NCI-H526 (cell line): ENCODE measurements around the gene GRIK1.

ENCODE experiments used
- DNase-seq, 2 experiments: peaks; one replicate each; lab custom pipeline; 2025; lab: John Stamatoyannopoulos, UW

The GRIK1 gene

DNA sequence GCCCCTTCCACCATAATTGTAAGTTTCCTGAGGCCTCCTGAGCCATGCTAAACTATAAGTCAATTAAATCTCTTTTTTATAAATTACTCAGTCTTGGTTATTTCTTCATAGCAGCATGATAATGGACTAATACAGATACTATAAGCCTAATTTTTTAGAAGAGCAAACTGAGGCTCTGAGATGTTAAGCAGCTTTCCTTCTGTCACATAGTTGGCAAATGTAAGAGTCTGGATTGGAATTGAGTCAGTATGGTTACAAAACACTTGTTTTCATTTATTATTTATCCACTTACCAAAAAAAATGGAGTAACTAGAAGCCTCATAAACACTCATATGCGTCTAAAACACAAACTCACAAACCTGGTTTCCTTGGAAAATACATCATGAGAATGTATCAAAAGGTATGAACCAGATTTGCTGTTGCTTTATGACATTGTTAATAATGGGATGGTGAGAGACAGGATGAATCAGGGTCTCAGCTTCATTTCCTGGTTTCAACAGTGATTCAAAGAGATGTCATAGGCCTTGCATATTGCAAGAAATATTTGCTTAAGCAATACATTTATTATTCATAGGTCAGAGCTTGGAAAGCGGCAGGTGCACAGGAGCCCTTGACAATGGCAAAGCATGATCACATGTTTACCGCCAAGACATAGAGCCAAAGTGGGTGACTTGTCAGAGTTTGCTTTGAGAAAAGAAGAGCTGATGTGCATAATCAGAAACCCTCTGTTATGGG lies 221.5 kb downstream of the GRIK1 start:
- DNase-seq, result peak; percentile 75 to 78

DNA sequence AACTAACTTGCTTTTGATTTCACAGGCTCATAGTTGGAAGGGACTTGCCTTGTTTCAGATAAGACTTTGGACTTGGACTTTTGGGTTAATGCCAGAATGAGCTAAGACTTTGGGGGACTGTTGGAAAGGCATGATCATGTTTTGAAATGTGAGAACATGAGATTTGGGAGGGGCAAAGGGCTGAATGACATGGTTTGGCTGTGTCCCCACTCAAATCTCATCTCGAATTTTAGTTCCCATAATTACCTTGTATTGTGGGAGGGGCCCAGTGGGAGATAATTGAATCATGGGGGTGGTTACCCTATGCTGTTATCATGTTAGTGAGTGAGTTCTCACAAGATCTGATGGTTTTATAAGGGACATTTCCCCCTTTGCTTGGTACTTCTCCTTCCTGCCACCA lies 222.1 kb downstream of the GRIK1 start:
- DNase-seq, result no peak

DNA sequence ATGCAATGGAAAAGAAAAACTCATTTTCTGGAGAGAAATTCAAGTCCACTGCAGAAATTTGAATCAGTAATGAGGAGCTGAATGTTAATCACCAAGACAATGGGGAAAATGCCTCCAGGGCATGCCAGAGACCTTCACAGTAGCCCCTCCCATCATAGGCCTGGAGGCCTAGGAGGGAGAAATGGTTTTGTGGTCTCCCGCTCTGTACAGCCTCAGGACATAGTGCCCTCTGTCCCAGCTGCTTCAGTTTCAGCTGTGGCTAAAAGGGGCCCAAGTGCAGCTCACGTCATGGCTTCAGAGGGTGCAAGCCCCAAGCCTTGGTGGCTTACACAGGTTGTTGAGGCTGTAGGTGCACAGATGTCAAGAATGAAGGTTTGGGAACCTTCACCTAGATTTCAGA lies 223.0 kb downstream of the GRIK1 start:
- DNase-seq, result no peak

- no peak for DNase-seq
These were observed 224.7 kb downstream of the GRIK1 start for GRCh38 chr21:29715089-29715488.

GRCh38 chr21:29712818-29713217 lies 227.0 kb downstream of the GRIK1 start:
- DNase-seq, result no peak

DNA sequence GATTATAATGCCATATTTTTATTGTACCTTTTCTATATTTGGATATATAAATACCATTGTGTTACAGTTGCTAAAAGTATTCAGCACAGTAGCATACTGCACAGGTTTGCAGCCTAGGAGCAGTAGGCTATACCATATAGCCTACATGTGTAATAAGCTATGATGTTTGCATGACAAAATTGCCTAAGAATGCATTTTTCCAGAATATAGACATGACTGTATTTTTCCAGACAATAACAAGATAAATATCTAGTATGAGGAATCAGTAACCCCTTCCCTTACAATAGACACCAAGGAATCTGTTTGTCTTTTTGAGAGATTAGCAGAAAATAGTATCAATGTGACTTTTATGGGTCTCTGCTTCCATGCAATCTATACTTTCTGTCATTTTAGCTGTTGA lies 228.6 kb downstream of the GRIK1 start:
- DNase-seq, result no peak

GRCh38 chr21:29710498-29710897 lies 229.3 kb downstream of the GRIK1 start:
- no peak for DNase-seq

DNA sequence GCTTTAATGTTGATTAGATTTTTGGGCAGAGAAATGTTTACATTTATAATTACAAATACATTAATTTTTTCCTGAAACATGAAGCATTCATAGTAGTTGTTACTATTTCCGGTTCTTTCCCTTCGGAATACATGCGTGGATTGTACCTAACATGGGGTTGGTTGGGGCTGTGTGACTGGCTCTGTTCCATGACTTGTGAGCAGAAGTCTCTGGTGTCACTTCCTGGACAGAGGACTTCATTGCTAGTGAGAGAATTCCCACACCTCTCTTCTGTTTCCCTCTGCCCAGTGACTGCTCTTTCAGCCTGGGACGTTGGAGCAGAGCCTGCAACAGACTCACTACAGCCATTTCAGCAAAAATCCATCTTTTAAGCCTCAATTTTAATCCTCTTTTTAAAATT lies 231.4 kb downstream of the GRIK1 start:
- DNase-seq, result no peak

DNA sequence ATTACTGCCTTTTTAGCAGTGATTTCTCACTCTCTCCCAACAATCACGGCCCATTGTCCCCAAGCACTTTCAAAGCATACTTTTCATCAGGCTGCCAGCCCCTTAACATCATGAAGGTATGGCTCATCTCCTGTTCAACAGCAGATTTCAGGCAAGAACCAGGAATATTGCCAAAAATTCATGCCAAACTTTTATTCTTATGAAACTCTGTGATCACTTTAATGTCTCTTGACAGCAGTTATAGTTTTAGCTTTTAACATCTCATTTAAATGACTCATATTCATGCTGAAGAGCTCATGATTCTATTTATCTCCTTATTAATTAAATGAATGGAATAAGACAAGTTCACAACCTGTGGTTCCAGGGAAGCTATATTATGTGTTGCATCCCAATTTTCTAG lies 235.1 kb downstream of the GRIK1 start:
- DNase-seq, result no peak

GRCh38 chr21:29701676-29702075 lies 238.1 kb downstream of the GRIK1 start:
- DNase-seq, result no peak

GRCh38 chr21:29697555-29698193 lies 242.1 kb downstream of the GRIK1 start:
- no peak for DNase-seq

DNA sequence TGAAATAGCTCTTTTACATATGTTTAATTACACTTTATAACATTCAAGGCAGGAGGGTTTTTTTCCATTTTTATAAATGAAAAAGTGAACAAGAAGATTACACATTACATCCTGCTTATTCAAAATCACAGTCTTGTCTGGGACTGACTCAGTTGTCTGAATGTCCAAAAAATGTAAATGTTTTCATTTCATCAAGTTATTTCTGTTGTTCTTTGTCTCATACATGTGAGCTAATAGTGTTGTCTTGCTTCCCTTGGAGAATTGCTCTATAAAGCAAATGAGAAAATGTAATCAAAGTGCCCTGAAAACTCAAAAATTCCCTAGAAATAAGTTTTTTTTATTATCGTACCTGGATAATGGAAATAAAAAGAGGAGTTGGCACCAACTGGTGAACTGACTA lies 242.9 kb downstream of the GRIK1 start:
- no peak for DNase-seq

DNA sequence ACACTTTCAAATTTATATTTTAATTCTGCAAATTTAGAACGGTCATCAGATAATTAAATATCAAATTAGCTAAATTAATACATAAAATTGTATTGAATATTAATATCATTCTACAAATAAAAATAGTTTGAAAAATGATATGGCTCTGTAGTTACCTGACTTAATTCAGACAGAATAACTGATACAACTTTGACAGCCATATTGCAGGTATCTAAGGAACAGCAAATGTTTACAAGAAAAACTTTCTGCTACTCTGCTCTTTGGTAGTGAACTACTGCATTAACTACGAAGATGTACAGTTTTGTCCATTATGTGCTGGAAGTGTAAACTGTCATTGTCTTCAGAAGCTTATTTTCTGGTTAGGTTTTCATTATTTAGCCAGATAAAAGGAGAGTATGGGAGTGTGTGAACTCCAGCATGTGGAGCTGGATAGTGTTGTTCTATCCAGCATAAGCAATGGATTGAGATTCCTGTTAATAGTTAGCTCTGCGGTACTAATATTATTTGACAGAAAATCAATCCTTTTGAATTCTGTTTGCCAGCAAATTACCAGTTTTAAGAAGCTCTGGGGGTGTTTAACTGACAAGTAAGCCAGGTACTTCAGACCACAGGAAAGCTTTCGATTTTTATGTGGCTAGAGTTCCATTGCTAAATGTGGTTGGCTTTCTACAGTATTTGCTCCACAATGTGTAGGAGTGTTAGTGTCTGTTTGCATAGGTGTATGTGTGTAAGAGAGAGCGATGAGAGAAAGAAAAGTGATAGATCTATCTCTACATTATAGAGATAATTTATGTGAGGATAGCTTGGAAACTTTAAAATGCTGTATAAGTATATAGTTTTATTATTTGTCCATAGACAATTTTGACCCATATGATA lies 247.9 kb downstream of the GRIK1 start:
- DNase-seq, result no peak

DNA sequence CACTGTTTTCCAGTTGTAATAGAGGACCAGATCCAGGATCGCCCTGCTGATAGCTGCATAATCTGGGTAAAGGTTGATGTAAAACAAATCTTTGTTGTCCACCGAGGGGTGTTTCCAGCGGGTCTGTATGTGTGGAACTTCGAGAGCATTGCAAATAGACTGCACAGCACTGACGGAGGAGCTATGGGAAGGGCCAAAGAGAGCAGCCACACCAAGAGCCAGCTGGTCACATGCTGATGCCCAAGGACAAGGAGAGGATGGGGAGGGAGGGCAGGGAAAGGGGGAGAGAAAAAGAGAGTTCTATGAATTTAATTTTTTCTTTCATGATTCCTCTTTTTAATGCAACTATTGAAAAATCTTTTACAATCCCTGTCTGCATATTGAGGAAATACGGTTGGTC lies 250.0 kb downstream of the GRIK1 start:
- no peak for DNase-seq

DNA sequence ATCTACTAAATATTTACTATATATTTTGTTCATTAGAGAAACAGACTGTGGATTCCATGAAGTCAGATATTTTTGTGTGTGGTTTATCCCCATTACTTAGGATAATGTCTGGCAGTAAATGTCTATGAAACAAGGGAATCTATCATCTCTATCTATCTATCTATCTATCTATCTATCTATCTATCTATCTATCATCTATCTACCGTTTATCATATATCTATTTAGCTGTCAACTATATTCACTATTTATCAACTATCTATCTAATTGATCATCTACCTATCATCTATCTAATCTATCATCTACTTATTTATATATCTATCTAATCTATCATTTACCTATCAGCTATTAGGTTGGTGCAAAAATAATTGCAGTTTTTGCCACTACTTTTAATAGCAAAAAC lies 255.7 kb downstream of the GRIK1 start:
- no peak for DNase-seq

DNA sequence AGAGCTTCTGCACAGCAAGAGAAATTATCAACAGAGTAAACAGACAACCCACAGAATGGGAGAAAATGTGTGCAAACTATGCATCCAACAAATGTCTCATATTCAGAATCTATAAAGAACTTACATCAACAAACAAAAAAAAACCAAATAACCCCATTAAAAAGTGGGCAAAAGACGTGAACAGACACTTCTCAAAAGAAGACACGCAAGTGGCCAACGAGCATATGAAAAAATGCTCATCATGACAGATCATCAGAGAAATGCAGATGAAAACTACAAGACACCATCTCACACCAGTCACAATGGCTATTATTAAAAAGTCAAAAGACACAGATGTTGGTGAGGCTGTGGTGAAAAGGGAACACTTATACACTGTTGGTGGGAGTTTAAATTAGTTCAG lies 257.0 kb downstream of the GRIK1 start:
- DNase-seq, result no peak

DNA sequence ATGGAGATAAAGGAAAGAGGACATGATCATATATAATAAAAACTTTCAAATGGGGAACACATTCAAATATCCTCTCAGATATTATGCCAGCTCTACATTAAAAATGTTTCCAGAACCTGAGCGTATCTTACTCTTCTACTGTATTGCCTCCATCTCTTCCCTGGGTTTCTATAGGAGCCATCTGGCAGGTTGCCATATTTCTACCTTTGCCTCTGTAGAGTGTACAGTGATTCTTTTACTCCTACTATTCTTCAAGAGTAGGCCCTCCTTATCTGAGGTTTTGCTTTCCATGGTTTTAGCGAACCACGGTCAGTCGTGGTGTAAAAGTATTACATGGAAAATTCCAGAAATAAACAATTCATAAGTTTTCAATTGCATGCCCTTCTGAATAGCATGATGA lies 259.5 kb downstream of the GRIK1 start:
- DNase-seq, result no peak

GRCh38 chr21:29678626-29679025 lies 261.2 kb downstream of the GRIK1 start:
- DNase-seq, result no peak

DNA sequence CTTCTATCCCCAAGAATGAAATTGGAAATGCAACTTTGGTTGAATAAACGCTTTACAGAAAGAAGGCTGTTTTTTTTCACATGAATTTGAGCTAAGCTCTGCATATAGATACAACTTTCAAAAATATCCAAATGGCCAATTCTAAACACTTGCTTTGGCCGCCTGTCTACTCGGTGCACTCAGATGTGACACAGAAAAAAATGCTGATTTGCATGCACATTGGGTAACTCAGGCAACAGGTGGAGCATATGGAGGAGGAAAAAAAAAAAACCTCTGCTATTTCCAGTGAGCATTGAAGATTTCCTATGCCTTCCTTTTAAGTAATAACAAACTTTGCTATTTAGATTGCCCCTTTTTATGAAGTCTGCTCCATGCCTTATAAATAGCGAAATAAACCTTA lies 262.5 kb downstream of the GRIK1 start:
- DNase-seq, result peak; percentile 58 to 83

DNA sequence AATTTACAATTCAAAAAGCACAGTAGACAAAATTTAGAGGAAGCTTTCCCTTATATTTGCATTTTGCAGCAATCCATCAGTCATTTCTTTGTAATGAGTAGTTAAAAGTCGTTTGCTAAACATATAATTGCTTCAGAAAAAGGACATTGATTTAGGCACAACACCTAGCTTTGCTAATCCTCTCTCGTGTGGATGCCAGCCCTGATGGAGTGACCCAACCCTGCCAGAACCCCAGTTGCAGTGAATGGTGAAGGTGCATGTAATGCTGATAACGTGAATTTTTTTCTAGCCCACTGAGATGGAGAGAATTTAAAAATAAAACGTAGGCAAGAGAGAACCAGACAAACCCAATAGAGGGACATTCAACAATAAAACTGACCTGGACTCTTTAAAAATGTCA lies 263.4 kb downstream of the GRIK1 start:
- peak; percentile 86 to 90 for DNase-seq

GRCh38 chr21:29675451-29675850 lies 264.3 kb downstream of the GRIK1 start:
- DNase-seq, result no peak

GRCh38 chr21:29674343-29674742 lies 265.5 kb downstream of the GRIK1 start:
- DNase-seq, result no peak

DNA sequence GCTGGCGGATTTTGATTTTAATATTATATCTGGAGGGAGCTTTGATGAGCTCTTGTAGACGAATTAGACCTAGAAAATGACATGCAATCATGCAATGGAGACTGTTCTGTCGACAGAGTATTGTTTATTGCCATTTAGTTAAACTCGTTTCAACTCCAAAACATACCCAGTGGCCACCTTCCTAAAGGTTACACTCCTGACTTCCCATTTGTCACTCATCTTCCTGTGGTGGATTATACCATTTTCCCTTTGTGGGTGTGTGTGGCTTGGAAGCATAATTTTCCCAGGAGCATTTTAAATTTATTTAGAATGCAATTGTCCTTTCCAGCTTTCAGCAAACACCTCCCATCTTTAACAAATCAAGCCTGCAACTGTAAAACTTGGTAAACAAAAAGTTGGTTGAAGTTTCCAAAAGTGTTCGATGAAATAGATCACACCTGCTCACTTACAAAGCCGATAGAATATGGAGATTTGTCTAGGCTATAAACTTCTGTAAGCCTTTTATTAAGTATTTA lies 266.6 kb downstream of the GRIK1 start:
- DNase-seq, result no peak
